DND-41 (cell line): ENCODE measurements around the gene MMAB.

Source experiments
- CTCF ChIP-seq: IDR thresholded peaks from 2 replicates; pipeline ENCODE4 v1.5.1; 2012; ENCODE audit warnings: borderline replicate concordance, low read length, moderate library complexity, mild to moderate bottlenecking; ENCODE audit not compliant: poor library complexity, severe bottlenecking; ENCODE audit errors: extremely low read depth
- EZH2 ChIP-seq: IDR thresholded peaks from 3 replicates; pipeline ENCODE4 v1.6.1; 2012; ENCODE audit warnings: borderline replicate concordance, low read depth, mild to moderate bottlenecking, moderate library complexity, low read length, inconsistent platforms; ENCODE audit not compliant: severe bottlenecking

- TF ChIP-seq EZH2 = no peak
- TF ChIP-seq CTCF = no peak
These were observed 22.1 kb upstream of the MMAB start for GRCh38 chr12:109595321-109595902.
